SIG-M5 (cell line): ENCODE results near the gene APOF.
A peak's percentile ranks its signal among the peaks of the same experiment; 100 is the strongest.
"Not testable (repeated sequence)": the region's sequence is repeated elsewhere in the genome, so short reads cannot be mapped to it uniquely, and the experiment has no call there.

Source experiments
- DNase-seq: peaks from one replicate; lab custom pipeline; 2025; lab: John Stamatoyannopoulos, UW

Gene APOF

GRCh38 chr12:56332512-56333196 is 30.0 kb downstream of the APOF start:
- DNase-seq: no peak

DNA sequence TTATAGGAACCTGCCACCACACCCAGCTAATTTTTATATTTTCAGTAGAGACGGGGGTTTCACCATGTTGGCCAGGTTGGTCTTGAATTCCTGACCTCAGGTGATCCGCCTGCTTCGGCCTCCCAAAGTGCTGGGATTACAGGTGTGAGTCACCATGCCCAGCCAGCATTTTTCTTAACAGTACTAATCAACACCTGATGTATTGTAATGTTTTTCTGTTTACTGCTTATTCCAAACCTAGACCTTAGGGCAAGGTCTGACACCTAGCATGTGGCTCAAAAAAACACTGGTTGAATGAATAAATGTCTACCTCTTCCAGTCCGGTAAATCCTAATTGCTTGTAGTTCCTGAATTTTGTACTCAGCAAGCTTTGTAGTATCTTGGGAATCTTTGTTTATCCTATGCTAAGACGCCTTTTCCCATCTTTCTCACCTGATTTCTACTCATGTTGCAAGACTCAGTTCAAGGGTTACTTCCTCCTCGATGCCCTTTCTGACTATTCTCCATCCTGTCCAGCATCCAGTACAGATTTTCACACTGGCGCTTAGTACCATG is 31.6 kb downstream of the APOF start:
- no peak for DNase-seq

- no peak for DNase-seq
Observed at GRCh38 chr12:56326533-56326932, 36.1 kb downstream of the APOF start.

GRCh38 chr12:56326126-56326525 is 36.5 kb downstream of the APOF start:
- no peak for DNase-seq

GRCh38 chr12:56324206-56324605 is 38.5 kb downstream of the APOF start:
- no peak for DNase-seq

DNA sequence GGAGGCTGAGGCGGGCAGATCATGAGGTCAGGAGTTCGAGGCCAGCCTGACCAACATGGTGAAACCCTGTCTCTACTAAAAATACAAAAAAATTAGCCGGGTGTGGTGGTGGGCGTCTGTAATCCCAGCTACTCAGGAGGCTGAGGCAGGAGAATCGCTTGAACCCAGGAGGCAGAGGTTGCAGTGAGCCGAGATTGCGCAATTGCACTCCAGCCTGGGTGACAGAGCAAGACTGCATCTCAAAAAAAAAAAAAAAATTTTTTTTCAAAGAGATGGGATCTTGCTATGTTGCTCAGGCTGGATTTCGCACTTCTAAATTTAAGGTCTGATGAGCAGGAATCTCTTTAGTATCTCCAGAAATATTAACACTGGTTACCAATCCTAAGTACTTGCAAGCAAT is 41.0 kb downstream of the APOF start:
- DNase-seq: not testable (repeated sequence)

DNA sequence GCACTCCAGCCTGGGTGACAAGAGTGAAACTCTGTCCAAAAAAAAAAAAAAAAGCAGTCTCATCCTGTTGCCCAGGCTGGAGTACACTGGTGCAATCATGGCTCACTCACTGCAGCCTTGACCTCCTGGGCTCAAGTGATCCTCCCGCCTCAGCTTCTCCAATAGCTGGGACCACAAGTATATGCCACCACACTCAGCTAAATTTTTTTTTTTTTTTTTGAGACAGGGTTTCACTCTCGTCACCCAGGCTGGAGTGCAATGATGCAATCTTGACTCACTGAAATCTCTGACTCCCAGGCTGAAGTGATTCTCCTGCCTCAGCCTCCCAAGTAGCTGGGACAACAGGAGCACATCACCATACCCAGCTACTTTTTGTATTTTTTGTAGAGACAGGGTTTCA is 41.6 kb downstream of the APOF start:
- no peak for DNase-seq

- DNase-seq: no peak
Observed at GRCh38 chr12:56317675-56318074, 45.0 kb downstream of the APOF start.

DNA sequence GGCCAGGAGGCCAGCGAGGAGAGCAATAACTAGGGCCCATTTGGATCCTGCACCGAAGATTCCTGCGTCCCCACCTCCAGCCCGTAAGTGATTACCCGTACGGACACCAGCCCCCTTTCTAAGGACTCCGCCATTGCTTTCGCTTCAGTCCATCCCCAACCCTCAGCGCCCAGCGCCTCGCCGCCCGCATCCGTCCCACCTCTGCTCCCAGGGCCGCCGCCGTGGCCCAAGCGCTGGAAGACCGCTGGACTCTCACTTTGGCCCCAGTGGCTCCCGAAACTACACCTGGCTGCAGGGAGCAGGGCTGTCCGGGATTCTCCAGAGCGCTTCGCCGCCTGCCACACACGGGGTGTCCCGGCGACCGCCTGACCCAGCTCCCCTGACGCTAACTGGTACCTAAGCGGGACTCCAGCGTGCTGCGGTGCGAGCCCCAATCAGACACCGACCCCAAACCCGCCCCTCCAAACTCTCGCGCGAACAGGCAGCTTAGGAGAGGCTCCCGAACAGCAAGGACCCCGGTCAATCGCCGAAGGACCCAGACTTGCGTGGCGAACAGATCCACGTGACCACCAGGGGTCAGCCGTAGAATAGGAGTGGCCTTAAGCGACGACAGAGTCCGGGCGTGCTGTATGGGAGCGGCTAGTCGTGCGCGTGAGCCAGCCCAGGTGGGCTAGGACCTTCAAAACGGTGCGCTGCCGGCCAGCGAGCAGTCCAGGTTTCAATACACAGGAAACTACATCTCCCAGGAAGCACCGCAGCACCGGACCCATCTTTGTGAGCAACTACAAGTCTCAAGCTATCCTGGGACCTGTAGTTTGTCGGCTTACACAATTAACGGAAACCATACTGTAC is 46.8 kb downstream of the APOF start, which contains the start of gene CNPY2:
CNPY2 (minus strand) TSS at position 367 of the 852 bp plus-strand sequence. CDS start 771 bp downstream, outside the sequence.
- peak; percentile 93 for DNase-seq

DNA sequence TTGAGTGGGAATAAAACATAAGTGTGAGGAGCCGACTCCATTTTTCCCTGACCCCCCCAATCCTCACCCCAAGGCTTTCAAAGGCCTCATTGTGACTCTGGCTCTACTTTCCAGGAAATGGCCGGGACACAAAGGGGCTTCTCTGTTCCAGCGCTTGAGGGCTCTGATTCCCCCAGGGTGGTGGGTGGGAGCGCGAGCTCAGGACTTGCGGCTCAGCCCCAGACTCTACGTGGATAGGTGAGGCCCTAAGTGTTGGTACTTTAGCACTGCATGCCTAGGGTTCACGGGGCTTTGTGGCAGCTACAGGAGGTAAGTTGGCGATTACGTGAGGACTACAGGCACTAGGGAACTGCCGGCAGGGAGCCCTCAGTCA is 47.4 kb downstream of the APOF start:
- DNase-seq: no peak

DNA sequence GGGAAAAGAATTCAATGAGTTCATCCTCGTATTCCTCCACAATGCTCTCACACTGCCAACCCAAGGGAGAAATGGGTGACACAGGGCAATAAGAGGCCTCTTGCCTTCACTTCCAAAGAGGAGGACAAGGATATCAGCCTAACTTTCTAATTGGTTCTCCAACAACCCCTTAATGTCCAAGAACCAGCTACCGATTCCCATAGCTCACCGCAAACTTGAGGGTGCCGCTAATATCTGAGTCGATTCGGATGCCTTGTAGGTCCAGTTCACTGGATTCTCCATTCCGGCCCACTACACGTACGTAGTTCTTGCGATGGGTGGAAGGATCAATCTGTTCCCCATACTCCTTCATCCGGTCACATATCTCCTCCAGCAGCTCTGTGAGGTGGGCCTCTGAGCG is 51.7 kb downstream of the APOF start:
- DNase-seq: no peak
